ENCODE data around the gene RAB36.

DNA sequence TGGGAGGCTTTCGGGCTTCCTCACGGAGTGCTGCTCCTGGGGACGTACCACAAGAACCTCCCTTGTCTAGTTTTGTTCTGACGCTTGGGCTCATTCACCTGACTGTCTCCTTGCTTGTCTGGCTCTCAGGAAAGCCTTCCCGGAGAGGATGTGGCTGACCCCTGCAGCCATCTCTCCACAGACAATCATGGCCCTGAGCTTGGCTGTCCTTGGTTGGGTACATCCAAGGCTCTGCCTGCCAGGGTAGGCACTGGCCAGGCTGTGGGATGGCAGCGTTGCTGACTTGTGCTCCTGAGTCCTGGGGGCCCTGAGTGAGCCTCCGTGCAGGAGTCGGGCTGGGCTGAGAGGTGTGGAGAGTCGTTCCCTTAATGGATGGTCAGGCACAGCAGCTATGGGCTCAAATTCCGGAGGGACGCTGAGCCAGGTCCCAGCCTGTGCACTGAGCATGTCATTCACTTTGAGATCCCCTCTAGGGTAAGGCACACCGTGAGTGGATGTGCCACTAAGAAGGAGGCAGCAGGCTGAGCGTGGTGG lies 67.8 kb downstream of the RAB36 start:
- TF ChIP-seq, protein P1, sequence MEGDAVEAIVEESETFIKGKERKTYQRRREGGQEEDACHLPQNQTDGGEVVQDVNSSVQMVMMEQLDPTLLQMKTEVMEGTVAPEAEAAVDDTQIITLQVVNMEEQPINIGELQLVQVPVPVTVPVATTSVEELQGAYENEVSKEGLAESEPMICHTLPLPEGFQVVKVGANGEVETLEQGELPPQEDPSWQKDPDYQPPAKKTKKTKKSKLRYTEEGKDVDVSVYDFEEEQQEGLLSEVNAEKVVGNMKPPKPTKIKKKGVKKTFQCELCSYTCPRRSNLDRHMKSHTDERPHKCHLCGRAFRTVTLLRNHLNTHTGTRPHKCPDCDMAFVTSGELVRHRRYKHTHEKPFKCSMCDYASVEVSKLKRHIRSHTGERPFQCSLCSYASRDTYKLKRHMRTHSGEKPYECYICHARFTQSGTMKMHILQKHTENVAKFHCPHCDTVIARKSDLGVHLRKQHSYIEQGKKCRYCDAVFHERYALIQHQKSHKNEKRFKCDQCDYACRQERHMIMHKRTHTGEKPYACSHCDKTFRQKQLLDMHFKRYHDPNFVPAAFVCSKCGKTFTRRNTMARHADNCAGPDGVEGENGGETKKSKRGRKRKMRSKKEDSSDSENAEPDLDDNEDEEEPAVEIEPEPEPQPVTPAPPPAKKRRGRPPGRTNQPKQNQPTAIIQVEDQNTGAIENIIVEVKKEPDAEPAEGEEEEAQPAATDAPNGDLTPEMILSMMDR (IDR thresholded peaks at IDR 0.05 in 4 of 5, conservative IDR thresholded peaks at IDR 0.05 in 1 of 5), result no peak
- TF ChIP-seq POLR2A (IDR thresholded peaks at IDR 0.05), result no peak

All from gastrocnemius medialis (tissue), 4 donors.